Smooth muscle cell of the brain vasculature (primary cell): ENCODE data around the gene TARS3.

Experiments
- DNase-seq: peaks from one replicate; pipeline ENCODE4 v3.0.0-alpha.2; 2012; ENCODE audit warnings: low read depth, low spot score

Gene TARS3

GRCh38 chr15:101698314-101698713 lies 26.0 kb downstream of the TARS3 start:
- no peak for DNase-seq

DNA sequence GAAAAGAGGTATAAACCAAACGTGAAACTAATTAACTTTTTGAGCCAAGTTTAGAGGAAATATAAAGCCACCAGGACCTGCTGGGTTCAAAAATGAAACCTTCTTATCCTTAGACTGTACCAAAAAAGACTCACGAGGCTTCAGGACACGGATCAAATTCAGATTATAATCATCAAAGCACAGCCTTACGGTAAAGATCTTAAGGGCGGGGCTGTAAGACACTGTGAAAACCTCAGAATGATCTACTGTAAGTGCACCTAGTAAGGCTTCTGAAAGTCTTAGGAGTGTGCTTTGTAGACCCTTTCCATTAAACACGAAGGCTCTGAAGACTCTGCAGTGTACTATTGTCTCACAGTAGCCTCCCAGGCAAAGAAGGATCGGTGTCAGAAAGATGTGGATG lies 26.8 kb downstream of the TARS3 start:
- no peak for DNase-seq

GRCh38 chr15:101696829-101697228 lies 27.4 kb downstream of the TARS3 start:
- DNase-seq = no peak

DNA sequence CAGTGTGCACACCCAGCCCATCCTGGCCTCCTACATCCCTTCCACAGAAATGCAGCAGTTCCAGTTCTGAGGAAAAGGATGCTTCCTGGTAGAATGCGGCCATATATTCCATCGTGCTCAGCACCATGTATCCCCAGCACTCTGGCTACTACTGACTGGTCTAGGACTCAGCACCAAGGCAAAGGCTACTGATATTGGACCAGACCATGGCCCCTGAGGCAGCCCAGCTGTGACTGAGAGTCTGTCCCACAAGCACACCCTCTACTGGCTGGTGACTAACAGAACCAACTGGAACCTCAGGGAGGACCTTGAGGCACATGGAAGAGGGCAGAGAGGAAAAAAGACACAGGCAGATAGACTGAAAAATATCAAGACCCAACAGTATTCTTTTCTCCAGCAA lies 30.0 kb downstream of the TARS3 start:
- no peak for DNase-seq

- peak; percentile 28 for DNase-seq
Measured at GRCh38 chr15:101692801-101693598, 31.3 kb downstream of the TARS3 start.

GRCh38 chr15:101689901-101690300 lies 34.4 kb downstream of the TARS3 start:
- no peak for DNase-seq

DNA sequence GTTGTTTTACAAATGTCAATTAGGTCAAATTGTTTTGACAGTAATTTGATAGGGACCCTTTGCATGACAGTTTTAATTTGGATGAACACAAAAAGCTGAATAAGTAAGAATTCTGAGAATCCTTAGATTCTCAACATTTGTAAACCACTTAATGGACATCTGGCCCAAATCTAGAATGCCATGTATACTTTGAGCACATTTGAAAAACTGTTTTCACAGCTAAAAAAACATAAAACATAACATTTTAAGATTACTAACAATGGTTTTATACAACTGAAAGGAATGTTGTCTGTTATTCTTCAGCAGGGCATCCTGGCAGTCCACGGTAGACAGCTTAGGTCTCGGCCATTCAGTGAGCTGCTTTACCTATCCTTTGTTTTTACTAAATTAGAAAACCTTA lies 37.6 kb downstream of the TARS3 start:
- DNase-seq = no peak

DNA sequence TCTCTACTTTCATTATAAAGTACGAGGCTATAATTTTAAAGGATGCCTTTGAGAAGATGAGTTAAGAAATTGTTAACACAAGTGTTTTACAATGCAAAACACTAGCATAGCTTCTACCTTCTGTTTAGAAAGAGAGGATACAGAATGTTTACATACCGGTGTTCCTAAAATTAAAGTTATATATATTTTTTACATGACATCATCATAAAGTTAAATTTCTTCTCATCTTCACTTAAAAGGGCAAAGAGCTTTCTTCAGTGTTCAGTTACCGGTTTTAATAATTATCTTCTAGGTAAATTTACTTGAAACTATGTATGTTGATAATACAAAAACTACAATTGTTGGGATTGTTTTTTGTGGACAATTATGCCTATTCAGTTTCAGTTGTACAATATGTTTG lies 39.4 kb downstream of the TARS3 start:
- no peak for DNase-seq

GRCh38 chr15:101684384-101684783 lies 39.9 kb downstream of the TARS3 start:
- no peak for DNase-seq

DNA sequence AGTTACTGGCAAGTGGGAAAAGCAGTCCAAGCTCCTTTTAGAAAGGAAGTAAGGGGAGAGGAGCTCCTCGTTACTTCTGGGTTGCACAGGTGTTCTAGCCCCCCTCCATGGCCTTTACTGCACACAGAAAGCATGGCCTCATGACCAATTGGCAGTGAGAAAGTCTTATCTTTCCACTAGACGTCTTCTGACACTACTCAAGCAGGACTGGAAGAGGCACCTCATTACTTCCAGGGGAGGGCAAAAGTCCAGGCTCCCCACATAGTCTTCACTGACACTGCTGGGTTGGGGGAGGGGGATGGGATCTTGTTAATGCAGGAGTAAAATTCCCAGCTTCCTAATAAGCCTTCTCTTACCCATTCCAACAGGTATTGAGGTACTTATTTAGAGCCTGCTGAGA lies 44.5 kb downstream of the TARS3 start:
- DNase-seq = no peak

DNA sequence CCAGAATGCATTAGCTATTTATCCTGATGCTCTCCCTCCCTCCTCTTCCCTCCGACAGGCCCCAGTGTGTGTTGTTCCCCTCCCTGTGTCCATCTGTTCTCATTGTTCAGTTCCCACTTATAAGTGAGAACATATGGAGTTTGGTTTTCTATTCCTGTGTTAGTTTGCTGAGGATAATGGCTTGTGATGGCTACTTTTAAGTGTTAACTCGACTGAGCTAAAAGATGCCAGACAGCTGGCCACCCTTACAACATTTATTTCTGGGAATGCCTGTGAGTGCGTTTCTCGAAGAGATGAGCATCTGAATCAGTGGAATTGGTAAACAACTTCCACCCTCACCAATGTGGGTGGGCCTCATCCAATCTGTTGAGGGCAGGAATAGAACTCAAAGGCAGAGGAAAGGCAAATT lies 47.3 kb downstream of the TARS3 start:
- no peak for DNase-seq

DNA sequence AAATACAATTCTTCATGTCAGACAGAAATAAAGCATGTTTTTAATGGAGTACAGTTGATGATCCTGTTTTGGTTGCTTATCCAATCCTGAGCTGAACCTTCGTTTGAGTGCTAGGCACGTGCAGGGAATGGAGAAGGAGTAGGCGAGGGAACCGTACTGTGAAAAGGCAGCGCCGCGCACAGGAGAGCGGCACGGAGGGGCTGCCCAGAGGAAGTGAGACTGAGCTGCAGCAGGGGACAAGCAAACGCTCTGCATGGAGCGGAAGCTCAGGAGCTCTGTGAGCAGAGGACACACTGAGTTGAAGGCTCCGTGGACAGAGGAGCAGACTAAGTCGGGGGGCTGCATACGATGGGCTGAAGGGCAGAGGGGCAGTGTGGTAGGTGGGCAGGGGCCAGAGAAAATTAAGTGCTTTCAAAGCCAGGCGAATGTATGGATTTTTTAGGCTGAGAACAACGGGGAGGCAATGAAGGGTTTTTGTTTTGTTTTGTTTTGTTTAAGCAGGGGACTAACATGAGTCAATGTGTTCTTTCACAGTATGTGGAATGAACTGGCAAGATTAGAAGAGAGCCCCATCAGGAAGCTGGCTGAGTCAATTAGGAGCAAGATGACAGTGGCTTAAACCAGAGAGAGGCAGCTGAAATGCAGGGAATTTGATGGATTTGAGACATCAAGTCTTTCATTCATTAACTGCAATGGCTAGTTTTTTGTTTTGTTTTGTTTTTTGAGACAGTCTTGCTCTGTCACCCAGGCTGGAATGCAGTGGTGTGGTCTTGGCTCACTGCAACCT lies 48.3 kb downstream of the TARS3 start:
- peak; percentile 67 for DNase-seq

GRCh38 chr15:101675015-101675414 lies 49.3 kb downstream of the TARS3 start:
- no peak for DNase-seq

- no peak for DNase-seq
Measured at GRCh38 chr15:101672298-101672697, 52.0 kb downstream of the TARS3 start.

- DNase-seq = no peak
Measured at GRCh38 chr15:101669744-101670143, 54.5 kb downstream of the TARS3 start.

GRCh38 chr15:101667881-101668280 lies 56.4 kb downstream of the TARS3 start:
- no peak for DNase-seq

- no peak for DNase-seq
Measured at GRCh38 chr15:101664303-101664913, 59.9 kb downstream of the TARS3 start.

GRCh38 chr15:101662203-101662602 lies 62.1 kb downstream of the TARS3 start:
- no peak for DNase-seq

GRCh38 chr15:101660005-101660404 lies 64.3 kb downstream of the TARS3 start:
- DNase-seq = no peak

DNA sequence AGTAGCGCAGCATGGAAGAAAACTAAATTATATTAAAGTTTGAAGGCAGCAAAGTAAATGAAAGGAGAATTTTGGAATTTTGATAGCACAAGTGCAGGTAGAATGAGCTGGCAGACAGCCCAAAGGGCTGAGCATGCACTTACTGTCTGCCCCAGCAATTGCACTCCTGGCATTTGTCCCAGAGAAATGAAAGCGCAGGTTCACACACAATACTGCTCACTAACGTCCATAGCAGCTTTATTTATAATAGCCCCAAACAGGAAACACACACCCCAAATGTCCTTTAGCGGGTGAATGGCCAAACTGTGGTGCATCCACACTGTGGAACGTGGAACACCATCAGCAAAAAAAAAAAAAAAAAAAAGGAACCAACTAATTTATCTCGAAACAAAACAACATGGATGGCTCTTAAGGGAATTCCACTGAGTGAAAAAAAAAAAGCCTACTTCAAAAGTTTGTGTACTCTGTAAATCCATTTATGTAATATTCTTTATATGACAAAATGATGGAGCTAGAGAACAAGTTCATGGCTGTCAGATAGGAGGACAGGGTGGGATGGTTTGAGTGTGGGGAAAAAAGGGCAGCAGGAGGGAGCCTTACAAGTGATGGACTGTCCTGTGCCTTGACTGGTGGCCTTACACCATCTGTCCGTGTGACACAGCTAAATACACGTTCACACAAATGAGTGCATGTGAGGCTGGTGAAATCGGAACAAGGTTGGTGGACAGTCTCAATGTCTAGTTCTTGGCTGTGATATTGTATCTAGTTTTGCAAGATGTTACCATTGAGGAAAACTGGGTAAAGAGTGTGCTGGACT lies 66.1 kb downstream of the TARS3 start:
- DNase-seq = no peak

DNA sequence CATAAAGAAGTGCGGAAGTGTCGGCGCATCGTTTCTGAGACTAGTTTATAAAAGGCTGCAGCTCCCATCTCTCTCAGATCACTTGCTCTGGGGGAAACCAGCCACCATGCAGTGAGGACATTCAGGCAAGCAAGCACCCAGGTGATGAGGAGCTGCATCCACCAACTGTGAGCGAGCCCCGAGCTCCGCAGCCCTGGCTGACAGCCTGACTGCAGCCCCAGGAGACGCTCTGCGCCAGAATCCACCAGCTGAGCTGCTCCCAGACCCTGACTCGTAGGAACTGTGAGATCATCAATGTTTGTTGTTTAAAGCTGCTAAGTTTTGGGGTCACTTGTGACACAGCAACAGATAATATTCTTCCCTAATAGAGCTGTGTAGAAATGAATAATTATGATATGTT lies 67.1 kb downstream of the TARS3 start:
- no peak for DNase-seq
